H9 (cell line): ENCODE measurements around the gene RNF224. TPM values are rescaled to one million over a fixed set of nuclear protein-coding genes. Genes with fewer than 3 reads are reported as not detected.

Experiments used
- DNase-seq: peaks from one replicate; pipeline ENCODE4 v3.0.0-alpha.2; 2017
- H2AFZ ChIP-seq: one replicate; pipeline ENCODE4 v1.6.1; 2013; ENCODE audit warnings: mild to moderate bottlenecking, low read length, control low read depth, moderate library complexity
- H2AK5ac ChIP-seq: 2 replicates; pipeline ENCODE4 v1.6.1; 2013; ENCODE audit warnings: low read length, control low read depth, mixed read lengths; ENCODE audit not compliant: insufficient read length
- H2BK120ac ChIP-seq: one replicate; pipeline ENCODE4 v1.6.1; 2013; ENCODE audit warnings: low read depth, mild to moderate bottlenecking, low read length, control low read depth, inconsistent platforms; ENCODE audit not compliant: poor library complexity, severe bottlenecking
- H2BK12ac ChIP-seq: 2 replicates; pipeline ENCODE4 v1.6.1; 2013; ENCODE audit warnings: low read length, control low read depth, mixed read lengths, low read depth; ENCODE audit not compliant: insufficient read length
- H2BK15ac ChIP-seq: 2 replicates; pipeline ENCODE4 v1.6.1; 2013; ENCODE audit warnings: low read depth, low read length, control low read depth
- H2BK20ac ChIP-seq: one replicate; pipeline ENCODE4 v1.6.1; 2013; ENCODE audit warnings: low read depth, mild to moderate bottlenecking, low read length, control low read depth, inconsistent platforms; ENCODE audit not compliant: poor library complexity, severe bottlenecking
- H2BK5ac ChIP-seq: 2 replicates; pipeline ENCODE4 v1.6.1; 2013; ENCODE audit warnings: low read length, control low read depth, mixed read lengths; ENCODE audit not compliant: insufficient read length
- H3K14ac ChIP-seq: 2 replicates; pipeline ENCODE4 v1.6.1; 2013; ENCODE audit warnings: low read length, control low read depth; ENCODE audit not compliant: insufficient read depth
- H3K18ac ChIP-seq: 2 replicates; pipeline ENCODE4 v1.6.1; 2013; ENCODE audit warnings: low read depth, mild to moderate bottlenecking, mixed read lengths, low read length, control low read depth; ENCODE audit not compliant: insufficient read length
- H3K23ac ChIP-seq: 2 replicates; pipeline ENCODE4 v1.6.1; 2013; ENCODE audit warnings: low read length, control low read depth, mixed read lengths, low read depth; ENCODE audit not compliant: insufficient read length
- H3K23me2 ChIP-seq: 2 replicates; pipeline ENCODE4 v1.6.1; 2013; ENCODE audit warnings: low read depth, mild to moderate bottlenecking, mixed read lengths, low read length, control low read depth; ENCODE audit not compliant: insufficient read length, poor library complexity, severe bottlenecking
- H3K27ac ChIP-seq: 2 replicates; pipeline ENCODE4 v1.5.1; 2013; ENCODE audit warnings: low read length, control low read depth, mixed read lengths, low read depth; ENCODE audit not compliant: insufficient read length
- H3K27me3 ChIP-seq: 2 replicates; pipeline ENCODE4 v1.6.1; 2013; ENCODE audit warnings: low read length, control low read depth, inconsistent platforms; ENCODE audit not compliant: insufficient read depth
- H3K4ac ChIP-seq: 2 replicates; pipeline ENCODE4 v1.6.1; 2013; ENCODE audit warnings: low read depth, mild to moderate bottlenecking, control low read depth, inconsistent platforms, low read length, moderate library complexity
- H3K4me1 ChIP-seq: 2 replicates; pipeline ENCODE4 v1.6.1; 2013; ENCODE audit warnings: low read length, control low read depth, inconsistent platforms; ENCODE audit not compliant: insufficient read depth
- H3K4me2 ChIP-seq: 2 replicates; pipeline ENCODE4 v1.6.1; 2013; ENCODE audit warnings: low read length, control low read depth, mixed read lengths; ENCODE audit not compliant: insufficient read length, insufficient read depth
- H3K56ac ChIP-seq: 2 replicates; pipeline ENCODE4 v1.6.1; 2013; ENCODE audit warnings: low read depth, mild to moderate bottlenecking, mixed read lengths, low read length, control low read depth; ENCODE audit not compliant: insufficient read length
- H3K79me1 ChIP-seq: 2 replicates; pipeline ENCODE4 v1.6.1; 2013; ENCODE audit warnings: low read depth, mild to moderate bottlenecking, moderate library complexity, low read length, control low read depth, inconsistent platforms; ENCODE audit not compliant: insufficient read depth, poor library complexity, severe bottlenecking
- H3K79me2 ChIP-seq: 2 replicates; pipeline ENCODE4 v1.6.1; 2013; ENCODE audit warnings: low read length, control low read depth, inconsistent platforms; ENCODE audit not compliant: insufficient read depth
- H3K9ac ChIP-seq: 2 replicates; pipeline ENCODE4 v1.6.1; 2013; ENCODE audit warnings: low read length, control low read depth, mixed read lengths; ENCODE audit not compliant: insufficient read length; ENCODE audit errors: extremely low read depth
- H3K9me3 ChIP-seq: one replicate; pipeline ENCODE4 v1.6.1; 2013; ENCODE audit warnings: low read depth, low read length, inconsistent platforms; ENCODE audit not compliant: control insufficient read depth
- H3T11ph ChIP-seq: one replicate; pipeline ENCODE4 v1.6.1; 2013; ENCODE audit warnings: mild to moderate bottlenecking, low read length, control low read depth, inconsistent platforms
- H4K20me1 ChIP-seq: one replicate; pipeline ENCODE4 v1.6.1; 2013; ENCODE audit not compliant: control insufficient read depth, insufficient read length, insufficient read depth
- H4K5ac ChIP-seq: 2 replicates; pipeline ENCODE4 v1.6.1; 2013; ENCODE audit warnings: low read depth, mild to moderate bottlenecking, mixed read lengths, low read length, control low read depth; ENCODE audit not compliant: insufficient read length
- H4K8ac ChIP-seq: replicated peaks from 2 replicates; pipeline ENCODE4 v1.6.1; 2013; ENCODE audit warnings: low read length, control low read depth, mixed read lengths, low read depth; ENCODE audit not compliant: insufficient read length
- H4K91ac ChIP-seq: 2 replicates; pipeline ENCODE4 v1.6.1; 2013; ENCODE audit warnings: low read depth, mild to moderate bottlenecking, moderate library complexity, mixed read lengths, low read length, control low read depth; ENCODE audit not compliant: insufficient read length
- H3K27ac Mint-ChIP-seq, 3 experiments: 2 replicates in 2 of 3; 3 replicates in 1 of 3; pipeline ENCODE4 v1.8.0; 2020 to 2021; ENCODE audit warnings: mixed read lengths in 3 of 3, mild to moderate bottlenecking in 1 of 3, moderate library complexity in 1 of 3
- H3K27me3 Mint-ChIP-seq: 2 replicates; pipeline ENCODE4 v1.8.0; 2021; ENCODE audit warnings: low read depth, mild to moderate bottlenecking, moderate library complexity, mixed read lengths
- H3K36me3 Mint-ChIP-seq, 3 experiments: 2 replicates in 2 of 3; 3 replicates in 1 of 3; pipeline ENCODE4 v1.8.0; 2020 to 2021; ENCODE audit warnings: low read depth in 3 of 3, mixed read lengths in 3 of 3; ENCODE audit not compliant: insufficient read depth in 1 of 3
- H3K4me1 Mint-ChIP-seq, 2 experiments: 2 replicates each; pipeline ENCODE4 v1.8.0; 2020; ENCODE audit warnings: mixed read lengths in 2 of 2
- H3K4me3 Mint-ChIP-seq, 2 experiments: 2 replicates in 1 of 2; 3 replicates in 1 of 2; pipeline ENCODE4 v1.8.0; 2020 to 2021; ENCODE audit warnings: mild to moderate bottlenecking in 2 of 2, mixed read lengths in 2 of 2, moderate library complexity in 1 of 2
- H3K9me3 Mint-ChIP-seq, 2 experiments: 2 replicates in 1 of 2; 3 replicates in 1 of 2; pipeline ENCODE4 v1.8.0; 2020; ENCODE audit warnings: mild to moderate bottlenecking in 2 of 2, mixed read lengths in 2 of 2, moderate library complexity in 1 of 2
- CTCF ChIP-seq: fragments of 200-600 bp; sonication (generic); conservative IDR thresholded peaks from 3 replicates; pipeline ENCODE4 v1.8.0; 2021; ENCODE audit warnings: antibody characterized with exemption, mild to moderate bottlenecking
- WGBS: extraction: QIAGEN DNeasy Blood & Tissue Kit; methylation state at CpG from one replicate; pipeline ENCODE4 v1.1.7; 2013; ENCODE audit warnings: missing lambda C conversion rate, low lambda C conversion rate, mixed read lengths; ENCODE audit not compliant: insufficient read length; ENCODE audit errors: extremely low coverage; 5-methylcytosine and 5-hydroxymethylcytosine counted together
- total RNA-seq: library from RNA; stranded (reverse); gene quantifications from 2 replicates; pipeline ENCODE4 v1.2.1, GENCODE V29; 2021

The RNF224 gene
- total RNA-seq, 1 experiment from 2014 or later, result 0.15 TPM

- Mint-ChIP-seq H3K36me3 (peaks cover 11 to 32% (median 32%) of the 10 kb centered on the region in 3 experiments; a peak in 6 of 7 replicates), H3K27me3 (no peaks in the 10 kb centered on the region), H3K9me3 (no peaks in the 10 kb centered on the region; a peak in 1 of 5 replicates), H3K4me3 (no peak overlapping the region), H3K27ac (0 out of 7 replicates have a peak overlapping the region, but pooled peaks of 1 of the 3 experiments have one; percentile 55), H3K4me1 (peaks cover 19 to 26% of the 10 kb centered on the region in 2 experiments)
- H3K9ac ChIP-seq, result no peak overlapping the region
- no peak overlapping the region for H2BK15ac ChIP-seq
- H3K4me2 ChIP-seq, result no peak overlapping the region
- no peak overlapping the region for H2BK12ac ChIP-seq
- no CpG with 5 or more reads among the region's 39 CpGs for WGBS
- H3T11ph ChIP-seq, result no peak overlapping the region
- H3K18ac ChIP-seq, result no peak overlapping the region
- no peak overlapping the region for H4K8ac ChIP-seq
- no peaks in the 10 kb centered on the region for H3K27me3 ChIP-seq
- H2AK5ac ChIP-seq, result no peak overlapping the region
- H3K56ac ChIP-seq, result no peak overlapping the region
- H3K23me2 ChIP-seq, result peaks cover 4% of the 10 kb centered on the region
- no peak overlapping the region for H2BK5ac ChIP-seq
- H2BK20ac ChIP-seq, result no peak overlapping the region
- DNase-seq, result no peak
- no peak overlapping the region for H3K27ac ChIP-seq
- H3K79me2 ChIP-seq, result no peaks in the 10 kb centered on the region
- H4K91ac ChIP-seq, result no peak overlapping the region
- no peaks in the 10 kb centered on the region for H3K4me1 ChIP-seq
- no peak overlapping the region for H2AFZ ChIP-seq
- no peak for TF ChIP-seq CTCF
- H2BK120ac ChIP-seq, result no peak overlapping the region
- H4K5ac ChIP-seq, result no peak overlapping the region
- H3K9me3 ChIP-seq, result no peaks in the 10 kb centered on the region
- H3K14ac ChIP-seq, result no peak overlapping the region
- no peak overlapping the region for H3K23ac ChIP-seq
- H4K20me1 ChIP-seq, result no peaks in the 10 kb centered on the region
- H3K79me1 ChIP-seq, result no peaks in the 10 kb centered on the region
- no peak overlapping the region for H3K4ac ChIP-seq
Measured at GRCh38 chr9:137272241-137273094, 45.2 kb downstream of the RNF224 start.
